Suprapubic skin (tissue), 4 donors: ENCODE measurements around the gene ELL.

ENCODE experiments used
- POLR2A ChIP-seq, 2 donors: fragments of 450-650 bp; IDR thresholded peaks; one replicate each; pipeline ENCODE4 v1.6.1; 2017; ENCODE audit warnings: antibody characterized with exemption in 2 of 2, mild to moderate bottlenecking in 2 of 2, moderate library complexity in 2 of 2
- POLR2AphosphoS5 ChIP-seq, 3 donors: sonication (generic); formaldehyde crosslinking; IDR thresholded peaks; one replicate each; pipeline ENCODE4 v1.6.1; 2017; ENCODE audit warnings: antibody characterized with exemption in 3 of 3

GRCh38 chr19:18452386-18452785, 69.5 kb downstream of the ELL start:
- no peak for TF ChIP-seq POLR2AphosphoS5 (IDR thresholded peaks at IDR 0.05)
- TF ChIP-seq POLR2A (IDR thresholded peaks at IDR 0.05) = no peak
